ENCODE data around the gene RSRP1.

The RSRP1 gene

GRCh38 chr1:25216123-25216522 is 31.1 kb downstream of the RSRP1 start:
- no peak for DNase-seq

- no peak for DNase-seq
Measured at GRCh38 chr1:25212725-25213124, 34.5 kb downstream of the RSRP1 start.

GRCh38 chr1:25210728-25211127 is 36.5 kb downstream of the RSRP1 start:
- DNase-seq, result no peak

GRCh38 chr1:25209516-25209915 is 37.7 kb downstream of the RSRP1 start:
- DNase-seq, result no peak

GRCh38 chr1:25208561-25209222 is 38.6 kb downstream of the RSRP1 start:
- no peak for DNase-seq

GRCh38 chr1:25208092-25208491 is 39.2 kb downstream of the RSRP1 start:
- DNase-seq, result no peak

- DNase-seq, result no peak
Measured at GRCh38 chr1:25206201-25206600, 41.1 kb downstream of the RSRP1 start.

GRCh38 chr1:25205786-25206185 is 41.5 kb downstream of the RSRP1 start:
- DNase-seq, result no peak

GRCh38 chr1:25204797-25205480 is 42.3 kb downstream of the RSRP1 start:
- no peak for DNase-seq

GRCh38 chr1:25201006-25201405 is 46.2 kb downstream of the RSRP1 start:
- no peak for DNase-seq

GRCh38 chr1:25199819-25200620 is 47.2 kb downstream of the RSRP1 start:
- no peak for DNase-seq

- no peak for DNase-seq
Measured at GRCh38 chr1:25198663-25199252, 48.5 kb downstream of the RSRP1 start.

GRCh38 chr1:25197982-25198662 is 49.1 kb downstream of the RSRP1 start:
- DNase-seq, result no peak

- DNase-seq, result no peak
Measured at GRCh38 chr1:25197235-25197975, 49.8 kb downstream of the RSRP1 start.

GRCh38 chr1:25196830-25197229 is 50.4 kb downstream of the RSRP1 start:
- DNase-seq, result no peak

- no peak for DNase-seq
Measured at GRCh38 chr1:25195835-25196234, 51.4 kb downstream of the RSRP1 start.

GRCh38 chr1:25194572-25195020 is 52.7 kb downstream of the RSRP1 start:
- DNase-seq, result no peak

- no peak for DNase-seq
Measured at GRCh38 chr1:25194054-25194453, 53.2 kb downstream of the RSRP1 start.

GRCh38 chr1:25193229-25193628 is 54.0 kb downstream of the RSRP1 start:
- DNase-seq, result no peak

All from NCI-H1048 (cell line).